Putamen (tissue), 1 donor: Measurements from ENCODE around the gene EXD3.

Experiments used
- DNase-seq: peaks from one replicate; pipeline ENCODE4 v3.0.0-alpha.2; 2016; ENCODE audit warnings: low spot score

Gene EXD3

DNA sequence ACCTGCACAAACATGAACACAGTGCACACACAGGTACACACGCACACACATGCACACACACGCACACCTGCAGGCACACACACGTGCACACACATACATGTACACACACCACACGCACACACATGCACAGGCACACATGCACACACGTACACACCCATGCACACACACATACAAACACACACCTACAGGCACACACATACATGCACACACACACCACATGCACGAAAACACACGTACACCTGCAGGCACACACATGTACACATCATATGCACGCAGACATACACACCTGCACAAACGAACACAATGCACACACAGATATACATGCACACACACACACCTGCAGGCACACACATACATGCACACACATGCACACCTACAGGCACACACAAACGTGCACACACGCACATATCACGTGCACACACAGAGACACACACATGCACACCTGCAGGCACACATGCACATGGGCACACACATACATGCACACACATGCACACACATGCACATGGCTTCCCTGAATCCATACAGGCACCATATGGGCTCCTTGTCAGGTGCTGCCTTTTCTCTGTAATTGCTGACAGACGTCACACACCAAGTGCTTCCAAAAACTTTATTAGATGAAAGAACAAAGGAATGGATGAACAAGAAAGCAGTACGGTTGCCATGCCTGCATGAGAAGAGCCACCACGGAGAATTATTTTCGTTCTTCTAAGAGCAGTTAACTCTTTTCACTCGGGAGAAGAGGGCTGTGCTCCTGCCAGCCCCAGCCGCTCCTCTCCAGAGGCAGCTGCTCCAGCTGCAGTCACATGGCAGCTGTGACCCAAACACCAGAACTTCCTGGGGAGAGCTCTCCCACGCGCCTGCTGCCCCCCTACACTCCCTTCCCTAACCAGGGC is 57.2 kb downstream of the EXD3 start:
- DNase-seq: no peak

DNA sequence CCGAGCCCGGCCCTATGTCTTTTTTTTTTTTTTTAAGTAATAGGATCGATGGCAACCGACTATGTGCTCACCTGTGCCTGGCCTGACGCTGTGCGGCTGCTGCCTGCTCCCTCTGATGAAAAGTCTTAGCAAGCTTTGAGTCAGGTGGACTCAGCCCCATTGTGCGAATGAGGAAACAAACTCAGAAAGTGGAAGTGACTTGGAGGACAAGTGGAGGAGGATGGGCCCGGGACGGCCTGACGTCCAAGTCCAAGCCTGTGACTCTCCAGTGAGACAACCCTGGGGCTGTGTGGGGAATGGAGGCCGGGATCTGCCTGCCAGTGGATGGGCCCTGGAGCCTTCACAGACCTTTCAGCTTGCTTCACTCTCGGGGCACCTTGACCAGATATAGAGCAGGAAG is 57.9 kb downstream of the EXD3 start:
- no peak for DNase-seq

DNA sequence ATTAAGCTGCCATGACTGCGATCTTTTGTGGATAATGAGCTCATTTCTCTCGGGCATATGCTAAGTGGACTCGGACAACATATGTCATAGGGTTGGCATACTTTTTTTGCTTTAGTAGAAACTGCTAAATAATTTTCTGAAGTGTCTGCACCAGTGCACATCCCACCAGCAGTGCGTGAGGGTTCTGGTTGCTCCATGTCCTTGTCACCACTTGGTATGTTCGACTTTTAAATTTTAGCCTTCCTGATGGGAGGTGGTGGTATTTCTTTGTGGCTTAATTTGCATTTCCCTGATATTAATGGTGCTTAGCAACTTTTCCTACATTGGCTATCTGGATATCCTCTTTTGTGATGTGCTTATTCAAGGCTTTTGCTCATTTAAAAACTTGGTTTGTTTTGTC is 63.1 kb downstream of the EXD3 start:
- DNase-seq: no peak

DNA sequence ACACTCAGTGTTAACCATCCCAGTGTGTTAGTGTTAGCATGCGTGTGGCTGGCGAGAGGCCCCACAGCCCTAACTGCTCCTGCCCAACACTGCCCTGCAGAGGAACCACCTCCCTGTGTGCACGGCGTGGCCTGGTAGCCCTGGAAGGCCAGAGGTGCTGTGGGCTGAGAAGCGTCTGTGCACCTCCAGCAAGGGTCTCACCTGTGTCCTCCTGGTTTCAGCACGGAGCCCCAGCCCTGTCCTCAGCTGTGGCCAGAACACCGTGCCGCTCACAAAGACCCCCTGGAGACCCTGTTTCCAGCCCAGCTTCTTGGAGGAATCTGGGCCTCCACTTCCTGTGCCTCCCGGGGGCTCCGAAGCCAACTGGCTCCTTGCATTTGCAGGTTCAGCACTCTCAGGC is 64.8 kb downstream of the EXD3 start:
- no peak for DNase-seq

DNA sequence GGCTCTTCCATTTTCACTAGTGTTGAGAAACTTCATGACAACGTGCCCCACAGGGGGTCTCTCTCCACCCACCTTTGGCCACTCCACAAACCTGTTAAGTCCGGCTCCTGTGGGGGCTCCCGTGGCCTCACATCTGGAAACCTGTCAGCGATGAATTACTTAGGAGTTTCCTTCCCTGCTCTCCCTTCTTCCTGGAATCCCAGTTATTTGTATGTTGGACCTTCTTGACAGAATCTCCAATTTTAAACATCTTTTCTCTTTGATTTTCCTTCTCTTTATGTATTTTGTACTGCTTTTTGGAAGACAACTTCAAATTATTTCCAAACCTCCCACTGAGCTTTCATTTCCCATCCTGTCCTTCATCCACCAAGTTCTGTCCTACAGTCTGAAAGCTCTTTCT is 65.8 kb downstream of the EXD3 start:
- DNase-seq: no peak

DNA sequence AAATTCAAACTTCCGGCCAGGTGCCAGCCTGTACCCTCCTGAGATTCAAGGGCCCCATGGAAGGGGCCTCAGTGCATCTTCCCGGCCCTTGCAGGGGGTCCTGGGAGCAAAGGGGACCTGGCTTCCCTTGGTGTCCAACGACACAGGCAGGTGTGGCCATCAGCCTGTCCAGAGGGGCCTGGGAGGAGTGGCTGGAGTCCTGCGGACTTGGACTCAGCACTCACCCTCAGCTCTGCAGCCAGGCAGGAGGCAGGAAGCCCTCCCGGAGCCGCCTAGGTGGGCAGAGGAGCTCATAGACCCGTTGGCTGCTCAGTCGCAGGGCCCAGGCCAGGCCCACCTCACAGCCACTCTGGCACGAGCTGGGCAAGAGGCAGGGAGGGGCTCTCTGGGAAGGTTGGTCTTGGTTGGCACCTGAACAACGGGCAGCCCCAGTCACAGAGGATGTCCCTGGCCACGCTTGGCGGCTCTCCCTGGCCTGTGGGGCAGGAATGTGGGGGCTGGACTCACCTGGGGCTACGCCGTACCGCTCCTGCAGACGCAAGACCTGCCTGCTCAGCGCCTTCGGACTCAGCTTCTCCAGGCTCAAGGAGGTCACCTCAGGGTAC is 67.1 kb downstream of the EXD3 start:
- DNase-seq: no peak

DNA sequence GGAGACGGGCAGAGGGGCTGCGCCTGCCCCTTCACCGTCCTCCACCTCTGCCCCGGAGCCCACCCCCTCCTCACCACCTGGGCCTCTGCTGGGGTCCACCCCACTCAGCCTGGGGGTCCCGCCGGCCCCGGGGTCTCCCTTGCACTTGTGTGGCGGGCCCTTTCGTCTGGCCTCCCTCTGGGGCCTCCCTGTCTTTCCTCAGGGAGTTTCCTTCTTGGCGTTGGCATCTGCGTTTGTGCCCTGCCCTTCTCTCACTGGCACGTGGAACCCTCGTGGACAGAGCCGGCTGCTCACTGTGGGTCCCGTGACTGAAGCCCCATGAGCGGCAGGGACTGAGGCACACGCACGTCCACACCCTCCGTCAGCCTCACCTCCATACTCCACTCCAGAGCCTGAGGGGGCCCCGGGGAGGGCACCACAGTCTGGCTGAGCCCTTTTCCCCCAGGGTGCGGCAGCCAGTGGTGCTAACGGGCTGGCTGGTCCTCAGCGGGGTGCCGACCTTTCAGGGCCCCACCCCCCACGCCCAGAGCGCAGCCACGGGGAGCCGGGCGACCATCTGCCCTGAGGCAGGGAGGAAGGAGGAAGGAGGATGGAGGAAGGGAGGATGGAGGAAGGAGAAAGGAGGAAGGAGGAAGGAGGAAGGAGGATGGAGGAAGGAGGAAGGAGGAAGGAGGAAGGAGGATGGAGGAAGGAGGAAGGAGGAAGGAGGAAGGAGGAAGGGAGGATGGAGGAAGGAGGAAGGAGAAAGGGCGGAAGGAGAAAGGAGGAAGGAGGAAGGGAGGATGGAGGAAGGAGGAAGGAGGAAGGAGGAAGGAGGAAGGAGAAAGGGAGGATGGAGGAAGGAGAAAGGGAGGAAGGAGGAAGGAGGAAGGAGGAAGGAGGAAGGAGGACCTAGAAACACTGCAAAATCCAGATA is 67.9 kb downstream of the EXD3 start:
- DNase-seq: no peak

DNA sequence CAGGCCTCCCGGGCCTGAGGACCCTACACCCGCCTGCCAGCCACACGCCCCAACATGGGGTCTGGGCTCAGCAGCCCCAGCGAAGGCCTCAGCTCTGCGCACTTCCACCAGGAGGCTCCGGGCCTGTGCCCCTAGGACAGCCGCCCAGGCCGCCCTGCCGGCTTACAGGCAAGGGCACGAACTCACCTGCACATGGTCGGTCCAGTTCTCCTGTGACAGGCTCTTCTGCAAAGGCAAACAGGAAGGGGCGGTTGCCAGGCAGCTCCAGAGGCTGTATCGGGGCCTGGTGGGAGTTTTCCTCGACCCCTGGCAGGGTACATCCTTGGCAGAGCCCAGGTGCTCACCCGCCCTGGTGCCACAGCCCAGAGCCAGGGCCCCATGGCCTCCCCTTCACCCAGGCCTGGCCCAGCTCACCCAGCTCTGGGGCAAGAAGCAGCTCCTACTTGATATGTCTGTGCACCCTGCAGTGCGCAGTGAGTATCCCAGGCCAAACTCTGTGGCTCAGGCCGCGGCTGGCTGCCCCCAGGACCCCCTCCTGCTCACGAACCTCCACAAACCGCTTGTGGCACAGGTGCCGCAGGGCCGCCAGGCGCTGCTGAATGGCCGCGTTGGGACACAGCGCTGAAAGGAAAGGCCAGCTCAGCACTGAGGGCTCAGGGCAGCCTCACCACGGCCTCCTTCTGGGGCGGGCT is 68.7 kb downstream of the EXD3 start:
- DNase-seq: no peak

DNA sequence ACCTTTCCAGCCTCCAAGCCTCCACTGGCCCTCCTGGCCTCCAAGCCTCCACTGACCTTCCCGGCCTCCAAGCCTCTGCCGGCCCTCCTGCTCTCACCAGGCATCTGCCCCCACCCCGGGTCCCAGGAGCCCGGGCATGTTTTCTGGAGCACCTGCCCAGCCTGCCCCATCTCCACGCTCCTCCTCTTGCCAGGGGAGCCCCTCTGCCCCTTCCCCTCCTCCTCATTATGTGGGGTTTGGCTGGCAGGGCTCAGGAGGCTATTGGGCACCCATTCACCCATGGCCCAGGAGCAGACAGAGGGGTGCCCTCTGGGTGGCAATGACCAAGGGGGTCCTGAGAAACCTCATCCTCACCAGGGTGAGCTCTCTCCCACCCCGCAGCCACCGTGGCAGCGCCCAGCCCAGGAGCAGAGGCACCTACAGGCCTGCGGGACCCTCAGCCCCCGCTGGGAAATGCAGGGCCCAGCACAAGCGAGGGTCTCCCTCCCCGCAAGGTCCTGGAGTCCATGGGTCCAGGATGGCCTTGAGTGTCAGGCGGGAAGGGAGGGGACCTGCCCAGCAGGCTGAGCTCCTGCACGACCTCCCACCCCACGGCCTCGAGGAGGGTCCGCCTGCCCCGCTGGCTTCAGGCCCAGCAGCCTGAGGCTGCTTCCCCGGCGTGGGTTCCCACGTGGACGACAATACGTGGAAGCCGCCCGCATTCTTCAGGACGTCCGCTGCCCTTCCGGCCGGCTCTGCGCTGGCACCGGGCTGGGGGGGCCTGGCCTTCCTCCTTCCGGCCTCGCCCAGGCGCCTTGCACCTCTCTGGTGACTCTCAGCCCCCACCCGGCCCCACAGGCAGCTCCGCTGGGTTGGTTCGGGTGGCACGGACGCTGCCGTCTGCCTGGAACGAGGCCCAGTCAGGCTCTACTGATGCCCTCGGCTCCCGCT is 69.5 kb downstream of the EXD3 start:
- no peak for DNase-seq

DNA sequence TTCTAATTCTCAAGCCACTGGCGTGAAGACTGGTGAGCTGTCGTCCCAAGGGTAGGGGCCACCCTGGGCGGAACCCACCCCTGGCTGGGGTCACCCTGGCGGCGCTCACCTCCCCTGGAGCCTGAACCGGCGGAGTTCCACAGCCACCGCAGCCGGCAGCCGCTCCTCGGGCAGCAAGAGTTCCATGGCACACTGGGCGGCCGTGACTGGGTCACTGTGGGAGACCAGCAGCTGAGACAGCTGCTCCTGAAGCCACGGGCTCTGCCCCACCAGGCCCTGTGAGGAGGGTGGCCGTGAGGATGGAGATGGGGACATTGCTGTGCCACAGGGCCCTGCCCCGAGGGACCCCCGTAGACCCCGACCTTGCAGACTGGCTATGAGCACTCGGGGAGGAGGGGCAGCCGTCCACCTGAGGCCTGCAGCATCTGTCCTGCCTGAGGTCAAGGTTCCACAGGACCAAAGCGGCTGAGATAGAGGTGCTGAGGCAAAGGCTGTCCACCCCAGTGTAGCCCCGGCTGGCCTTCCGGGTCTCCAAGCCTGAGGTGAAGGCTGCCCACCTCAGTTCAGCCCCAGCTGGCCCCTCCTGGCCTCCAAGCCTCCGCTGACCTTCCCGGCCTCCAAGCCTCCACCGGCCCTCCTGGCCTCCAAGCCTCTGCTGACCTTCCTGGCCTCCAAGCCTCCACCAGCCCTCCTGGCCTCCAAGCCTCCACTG is 70.3 kb downstream of the EXD3 start:
- DNase-seq: no peak

DNA sequence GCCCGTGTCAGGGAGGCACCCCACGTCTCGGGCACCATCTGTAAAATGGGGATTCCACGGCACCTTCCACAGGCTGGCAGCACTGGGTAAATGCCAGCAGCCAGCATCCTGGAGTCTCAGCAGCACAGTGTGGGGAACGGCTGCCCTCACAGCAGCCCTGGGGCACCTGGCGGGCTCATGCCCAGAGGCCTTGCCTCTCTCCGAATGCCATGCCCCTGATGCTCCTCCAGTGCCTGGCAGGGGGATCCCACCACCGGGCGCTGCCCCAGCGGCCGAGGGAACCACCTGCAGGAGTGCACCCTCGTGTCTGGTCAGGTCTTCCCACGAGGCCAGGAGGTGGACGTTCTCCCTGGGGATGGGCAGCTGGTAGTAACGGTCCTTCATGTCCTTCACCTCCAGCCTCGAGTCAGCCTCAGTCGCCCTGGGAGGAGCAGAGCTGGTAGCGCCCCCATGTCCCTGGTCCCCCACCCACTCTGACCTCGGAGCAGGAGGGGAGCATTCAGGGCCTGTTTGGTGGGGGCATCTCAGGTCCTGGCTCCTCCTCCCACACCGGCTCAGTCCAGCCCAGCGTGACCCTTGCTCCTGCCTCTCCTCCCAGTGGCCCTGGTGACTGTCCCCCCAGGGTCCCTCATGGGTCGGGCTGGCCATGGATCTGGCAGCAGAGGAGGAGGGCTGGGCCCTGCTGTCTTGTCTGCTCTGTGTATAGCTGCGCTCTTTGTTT is 71.0 kb downstream of the EXD3 start:
- no peak for DNase-seq

DNA sequence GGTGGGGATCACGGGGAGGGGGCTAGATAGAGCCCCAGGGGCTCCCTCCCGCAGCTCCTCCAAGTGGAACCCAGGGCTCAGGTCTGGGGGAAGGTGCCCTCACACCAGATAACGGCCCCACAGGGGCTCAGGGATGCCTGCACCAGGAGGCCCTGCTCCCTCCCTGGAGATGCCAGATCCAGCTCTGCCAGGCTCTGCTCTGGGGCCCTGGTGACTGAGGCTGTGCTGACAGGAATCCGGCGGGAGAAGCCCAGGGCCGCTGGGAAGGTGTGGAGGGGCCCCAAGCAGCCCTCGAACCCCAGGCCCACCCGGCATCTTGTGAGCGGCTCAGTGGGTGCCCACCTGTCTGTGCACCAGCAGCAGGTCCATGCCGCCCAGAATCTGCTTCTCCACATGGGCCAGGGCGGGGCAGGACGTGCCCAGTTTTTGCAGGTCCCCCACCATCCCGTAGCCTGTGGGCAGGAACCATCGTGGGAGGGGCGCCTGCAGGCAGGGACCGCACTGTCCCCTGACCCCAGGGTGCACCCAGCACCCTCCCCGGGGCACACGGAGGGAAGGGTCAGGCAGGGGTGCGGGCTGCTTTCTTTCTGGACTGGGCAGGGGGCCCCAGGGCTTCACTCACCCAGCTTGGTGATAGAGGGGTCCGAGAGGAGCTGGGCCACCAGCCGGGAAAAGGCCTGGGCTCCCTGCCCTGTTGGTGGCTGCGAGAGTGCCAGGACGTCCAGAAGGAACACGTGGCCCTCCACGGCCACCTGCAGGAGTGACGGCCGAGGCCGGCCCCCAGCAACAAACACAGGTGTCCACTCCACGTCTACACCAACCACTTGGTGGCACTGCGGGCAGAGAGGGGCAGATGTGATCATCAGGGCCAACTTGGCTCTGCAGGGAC is 72.0 kb downstream of the EXD3 start:
- DNase-seq: no peak

DNA sequence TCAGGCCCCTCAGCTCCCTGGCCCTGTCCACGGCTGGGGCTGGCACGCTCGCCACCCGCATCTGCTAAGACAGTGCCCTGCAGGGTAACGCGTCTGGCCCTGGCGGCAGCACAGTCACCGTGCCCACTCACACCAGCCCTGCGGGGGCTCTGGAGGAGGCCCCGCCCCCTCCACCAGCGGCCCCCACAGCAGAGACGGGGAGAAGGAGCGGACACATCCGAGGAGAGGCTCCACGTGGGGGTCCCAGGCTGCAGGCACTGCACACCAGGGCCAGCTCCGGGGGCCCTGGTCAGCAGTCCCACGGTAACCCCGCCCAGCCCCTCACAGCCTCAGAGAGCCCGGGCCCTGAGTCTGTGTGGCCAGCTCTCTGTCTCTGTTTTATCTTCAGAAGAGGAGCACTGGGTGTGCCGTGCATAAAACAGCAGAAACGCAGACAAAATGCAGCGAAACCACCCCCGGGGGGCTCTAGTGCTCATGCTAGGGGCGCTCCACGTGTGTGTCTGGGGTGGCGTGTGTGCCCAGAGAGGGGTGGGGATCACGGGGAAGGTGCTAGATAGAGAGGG is 73.4 kb downstream of the EXD3 start:
- DNase-seq: no peak

DNA sequence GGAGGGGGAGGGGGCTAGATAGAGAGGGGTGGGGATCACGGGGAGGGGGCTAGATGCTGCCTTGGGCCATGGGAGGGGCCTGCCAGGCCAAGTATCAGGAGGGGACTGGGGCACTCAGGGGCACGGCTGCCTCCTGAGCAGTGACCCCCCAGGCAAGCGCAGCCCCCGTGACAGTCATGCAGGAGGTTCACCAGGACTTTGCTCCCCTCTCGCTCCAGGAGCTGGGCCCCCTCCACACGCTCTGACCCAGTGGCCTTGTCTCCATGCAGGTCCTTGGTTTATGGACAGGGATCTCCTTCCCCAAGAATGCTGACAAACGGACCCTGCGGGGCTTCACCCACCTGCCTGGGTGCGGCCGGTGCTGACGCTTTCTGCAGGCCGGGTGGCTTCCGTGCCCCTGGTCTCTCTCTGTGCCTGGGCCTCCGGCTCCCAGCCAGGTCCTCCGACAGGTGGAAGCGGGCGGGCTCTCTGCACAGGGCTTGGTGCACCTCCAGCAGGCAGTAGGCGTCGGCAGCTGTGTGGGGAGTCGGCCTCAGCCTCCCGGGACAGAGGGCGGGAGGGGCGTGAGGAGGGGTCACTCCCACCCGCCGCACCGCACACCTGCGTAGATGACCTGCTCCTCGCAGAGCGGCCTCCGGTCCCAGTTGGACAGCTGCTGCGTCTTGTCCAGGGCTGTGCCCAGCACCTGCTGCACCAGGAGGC is 74.0 kb downstream of the EXD3 start:
- no peak for DNase-seq

DNA sequence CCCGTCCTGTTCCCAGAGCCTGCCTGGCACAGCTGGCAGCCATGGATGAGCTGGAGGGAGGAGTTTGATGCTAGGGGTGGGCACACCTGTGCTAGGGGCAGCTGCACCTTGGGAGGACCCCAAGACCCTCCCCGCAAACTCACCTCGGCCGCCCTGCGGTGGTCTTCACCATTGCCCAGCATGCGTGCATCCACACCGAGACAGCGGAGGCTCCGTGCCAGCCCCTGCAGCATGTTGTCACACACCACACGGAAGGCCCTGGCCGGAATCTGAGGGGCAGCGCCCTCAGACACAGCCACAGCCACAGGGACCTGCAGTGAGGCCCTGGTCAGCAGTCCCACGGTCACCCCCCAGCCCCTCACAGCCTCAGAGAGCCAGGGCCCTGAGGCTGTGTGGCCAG is 75.0 kb downstream of the EXD3 start:
- DNase-seq: no peak

DNA sequence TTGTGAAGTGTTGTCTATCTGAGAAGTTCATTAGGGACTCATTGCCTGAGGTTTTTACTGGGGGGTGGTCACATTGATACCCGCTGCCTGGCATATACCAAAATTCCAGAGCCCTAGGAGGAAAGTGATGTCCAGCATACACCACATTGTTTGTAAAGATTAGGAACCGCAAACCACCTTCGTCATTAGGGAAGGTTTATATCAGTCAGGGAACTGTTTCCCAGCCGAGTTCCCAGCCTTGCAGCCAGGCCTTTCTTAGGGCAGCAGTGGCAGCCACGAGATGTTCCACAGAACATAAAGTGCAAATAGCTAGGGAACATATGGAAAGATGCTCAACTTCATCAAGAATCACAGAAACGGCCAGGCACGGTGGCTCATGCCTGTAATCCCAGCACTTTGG is 80.5 kb downstream of the EXD3 start:
- DNase-seq: no peak

DNA sequence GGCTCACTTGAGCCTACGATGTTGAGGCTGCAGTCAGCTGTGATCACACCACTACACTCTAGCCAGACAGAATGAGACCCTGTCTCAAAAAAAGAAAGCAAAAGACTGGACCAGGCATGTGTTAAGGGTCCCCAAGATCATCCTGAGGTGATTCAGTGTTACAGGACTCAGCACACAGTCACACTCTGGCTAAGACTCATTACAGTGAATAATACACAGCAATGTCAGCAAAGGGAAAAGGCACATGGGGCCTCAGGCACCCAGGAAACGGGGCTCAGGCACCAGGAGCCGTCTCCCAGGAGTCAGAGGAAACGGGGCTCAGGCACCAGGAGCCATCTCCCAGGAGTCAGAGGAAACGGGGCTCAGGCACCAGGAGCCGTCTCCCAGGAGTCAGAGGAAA is 81.7 kb downstream of the EXD3 start:
- no peak for DNase-seq
